Endothelial cell of umbilical vein (primary cell): Measurements from ENCODE around the gene FOS.
A peak's percentile ranks its signal among the peaks of the same experiment; 100 is the strongest.

Source experiments
- POLR2A ChIP-seq: IDR thresholded peaks from 2 replicates; pipeline ENCODE4 v1.6.1; 2012; ENCODE audit warnings: low read depth, mild to moderate bottlenecking, control low read depth, low read length
- TF ChIP-seq, protein P1 (sequence below), 2 donors: IDR thresholded peaks; 1 replicate in 1 of 2; 2 replicates in 1 of 2; pipeline ENCODE4 v1.5.1; 2011; ENCODE audit warnings: low read length in 2 of 2, mild to moderate bottlenecking in 2 of 2, moderate library complexity in 2 of 2, control low read depth in 1 of 2, inconsistent platforms in 1 of 2, low read depth in 1 of 2; ENCODE audit not compliant: insufficient read depth in 1 of 2; ENCODE audit errors: extremely low read depth in 1 of 2

DNA sequence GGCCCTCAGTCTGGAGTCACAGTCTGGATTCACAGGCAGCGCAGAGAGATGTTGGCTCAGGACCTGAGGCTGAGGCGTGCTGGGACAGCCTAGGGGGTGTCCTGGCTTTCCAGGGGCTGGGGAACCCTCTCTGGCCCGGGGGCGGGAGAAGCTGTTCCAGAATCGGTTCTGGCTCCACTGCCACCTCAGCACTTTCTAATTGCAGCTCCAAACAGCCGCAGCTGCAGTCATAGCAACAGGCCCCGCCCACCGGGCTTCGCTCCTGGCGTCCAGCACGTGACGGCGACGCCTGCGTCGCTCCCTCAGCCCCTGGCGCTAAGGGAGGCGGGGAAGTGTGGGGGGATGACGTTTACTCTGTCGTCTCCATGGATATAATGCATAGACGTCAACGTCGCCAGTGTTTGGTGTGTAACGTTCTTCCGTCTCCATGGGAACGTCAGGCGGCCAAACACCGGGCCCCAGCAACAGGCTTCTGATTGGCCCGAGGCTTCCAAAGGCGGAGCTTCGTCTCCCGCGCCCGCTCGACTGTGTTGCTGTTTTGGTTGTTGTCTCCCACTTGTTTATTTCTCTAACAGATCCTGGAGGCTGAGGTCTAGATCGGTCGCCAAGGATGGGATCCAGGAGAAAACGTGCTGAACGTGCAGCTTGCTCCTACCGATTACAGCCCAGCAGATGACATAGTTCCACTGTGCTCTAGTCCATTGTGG is 19.7 kb upstream of the FOS start:
- TF ChIP-seq, protein P1, sequence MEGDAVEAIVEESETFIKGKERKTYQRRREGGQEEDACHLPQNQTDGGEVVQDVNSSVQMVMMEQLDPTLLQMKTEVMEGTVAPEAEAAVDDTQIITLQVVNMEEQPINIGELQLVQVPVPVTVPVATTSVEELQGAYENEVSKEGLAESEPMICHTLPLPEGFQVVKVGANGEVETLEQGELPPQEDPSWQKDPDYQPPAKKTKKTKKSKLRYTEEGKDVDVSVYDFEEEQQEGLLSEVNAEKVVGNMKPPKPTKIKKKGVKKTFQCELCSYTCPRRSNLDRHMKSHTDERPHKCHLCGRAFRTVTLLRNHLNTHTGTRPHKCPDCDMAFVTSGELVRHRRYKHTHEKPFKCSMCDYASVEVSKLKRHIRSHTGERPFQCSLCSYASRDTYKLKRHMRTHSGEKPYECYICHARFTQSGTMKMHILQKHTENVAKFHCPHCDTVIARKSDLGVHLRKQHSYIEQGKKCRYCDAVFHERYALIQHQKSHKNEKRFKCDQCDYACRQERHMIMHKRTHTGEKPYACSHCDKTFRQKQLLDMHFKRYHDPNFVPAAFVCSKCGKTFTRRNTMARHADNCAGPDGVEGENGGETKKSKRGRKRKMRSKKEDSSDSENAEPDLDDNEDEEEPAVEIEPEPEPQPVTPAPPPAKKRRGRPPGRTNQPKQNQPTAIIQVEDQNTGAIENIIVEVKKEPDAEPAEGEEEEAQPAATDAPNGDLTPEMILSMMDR (IDR thresholded peaks at IDR 0.05; ENCODE audit: extremely low read depth in 1 of 2, insufficient read depth in 1 of 2, low read depth in 1 of 2, low read length in 2 of 2): no peak
- peak; percentile 7 for TF ChIP-seq POLR2A
